GM12874 (cell line): ENCODE data around the gene ZNF85.

Experiments
- TF ChIP-seq, protein P1 (sequence below): IDR thresholded peaks from 2 replicates; pipeline ENCODE4 v1.5.1; 2011; ENCODE audit warnings: low read depth, mild to moderate bottlenecking, control low read depth, low read length, moderate library complexity; ENCODE audit not compliant: insufficient read depth

Gene ZNF85

DNA sequence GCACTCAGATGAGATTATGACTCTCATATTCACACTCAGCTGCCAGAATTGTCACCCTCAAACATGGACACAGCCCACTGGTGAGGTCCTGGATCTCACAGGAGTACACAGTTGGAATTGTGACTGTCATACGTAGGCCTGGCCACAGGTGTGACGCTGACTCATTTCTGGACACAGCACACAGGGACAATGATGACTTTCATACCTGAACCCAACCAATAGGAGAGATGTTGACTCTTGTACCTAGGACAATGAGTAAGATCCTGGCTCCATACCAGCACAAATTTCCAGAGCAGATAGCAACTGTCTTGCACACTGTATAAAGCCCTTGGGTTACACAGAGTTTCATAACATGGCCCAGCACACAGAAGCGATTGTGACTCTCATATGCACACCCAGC, 46.4 kb downstream of the ZNF85 start:
- TF ChIP-seq, protein P1, sequence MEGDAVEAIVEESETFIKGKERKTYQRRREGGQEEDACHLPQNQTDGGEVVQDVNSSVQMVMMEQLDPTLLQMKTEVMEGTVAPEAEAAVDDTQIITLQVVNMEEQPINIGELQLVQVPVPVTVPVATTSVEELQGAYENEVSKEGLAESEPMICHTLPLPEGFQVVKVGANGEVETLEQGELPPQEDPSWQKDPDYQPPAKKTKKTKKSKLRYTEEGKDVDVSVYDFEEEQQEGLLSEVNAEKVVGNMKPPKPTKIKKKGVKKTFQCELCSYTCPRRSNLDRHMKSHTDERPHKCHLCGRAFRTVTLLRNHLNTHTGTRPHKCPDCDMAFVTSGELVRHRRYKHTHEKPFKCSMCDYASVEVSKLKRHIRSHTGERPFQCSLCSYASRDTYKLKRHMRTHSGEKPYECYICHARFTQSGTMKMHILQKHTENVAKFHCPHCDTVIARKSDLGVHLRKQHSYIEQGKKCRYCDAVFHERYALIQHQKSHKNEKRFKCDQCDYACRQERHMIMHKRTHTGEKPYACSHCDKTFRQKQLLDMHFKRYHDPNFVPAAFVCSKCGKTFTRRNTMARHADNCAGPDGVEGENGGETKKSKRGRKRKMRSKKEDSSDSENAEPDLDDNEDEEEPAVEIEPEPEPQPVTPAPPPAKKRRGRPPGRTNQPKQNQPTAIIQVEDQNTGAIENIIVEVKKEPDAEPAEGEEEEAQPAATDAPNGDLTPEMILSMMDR: no peak

DNA sequence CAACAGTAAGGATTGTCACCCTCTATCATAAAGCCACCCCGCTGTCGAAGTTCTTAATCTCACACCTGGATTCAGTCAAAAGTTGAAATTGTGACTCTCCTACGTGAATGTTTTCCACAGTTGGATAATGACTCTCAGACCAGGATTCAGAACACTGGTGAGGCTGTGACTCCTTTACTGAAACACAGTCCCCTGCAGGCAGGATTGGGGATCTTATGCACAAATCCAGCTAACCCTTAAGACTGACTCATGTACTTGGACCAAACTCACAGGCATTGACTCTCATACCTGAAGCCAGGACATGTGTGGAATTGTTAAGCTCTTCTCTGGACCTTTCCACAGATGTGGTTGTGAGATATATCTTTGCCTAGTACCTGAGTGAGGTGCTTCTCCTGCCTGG, 46.8 kb downstream of the ZNF85 start:
- TF ChIP-seq, protein P1: no peak

DNA sequence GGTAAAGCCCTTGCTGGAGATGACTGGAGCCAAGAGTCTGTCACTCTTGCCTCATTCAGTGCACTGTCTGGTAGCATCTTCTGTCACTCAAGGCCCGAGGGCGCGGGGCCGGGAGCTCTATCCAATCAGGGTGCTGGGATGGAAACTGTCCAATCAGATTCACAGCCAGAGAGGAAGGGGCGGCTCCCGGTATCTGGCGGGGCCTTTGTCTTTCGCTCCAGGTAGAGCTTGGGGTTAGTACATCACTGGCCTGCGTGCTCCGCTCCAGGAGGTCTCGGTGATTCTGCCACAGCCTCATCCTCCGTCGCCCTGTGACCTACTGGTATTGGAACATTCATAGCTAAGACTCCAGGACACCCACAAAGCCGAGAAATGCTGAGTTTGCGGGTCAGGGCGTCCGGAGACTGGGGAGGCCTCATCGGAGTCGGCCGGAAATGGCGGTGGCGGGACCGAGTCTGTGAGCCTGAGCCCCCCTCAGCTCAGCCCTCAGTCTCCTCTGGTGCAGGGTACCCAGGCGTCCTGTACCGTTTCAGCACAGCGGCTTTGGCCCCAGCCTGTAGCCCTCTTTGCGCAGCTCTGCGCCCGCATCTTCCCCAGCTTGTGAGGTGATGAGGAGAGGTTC, 76.8 kb downstream of the ZNF85 start:
- TF ChIP-seq, protein P1: no peak
